Upper lobe of left lung (tissue), 6 donors: ENCODE measurements around the gene SGSM2. TPM values are rescaled to one million over a fixed set of nuclear protein-coding genes. Genes with fewer than 3 reads are reported as not detected.

Experiments used
- ATAC-seq, 2 donors: fragments of 200-7000 bp; cut with Tn5 transposase; one replicate each; pipeline ENCODE4 v1.9.1; 2022; ENCODE audit warnings: mild to moderate bottlenecking in 2 of 2, moderate library complexity in 2 of 2; ENCODE audit not compliant: low FRiP score in 2 of 2
- DNase-seq, 2 donors: peaks; one replicate each; pipeline ENCODE4 v3.0.0-alpha.2; 2019 to 2020
- H3K27ac ChIP-seq, 4 donors: fragments of 200-600 bp; sonication (generic); one replicate each; pipeline ENCODE4 v1.5.1; 2016 to 2019
- H3K27me3 ChIP-seq, 4 donors: fragments of 200-600 bp; sonication (generic); one replicate each; pipeline ENCODE4 v1.5.1; 2017 to 2019
- H3K36me3 ChIP-seq, 4 donors: fragments of 200-600 bp; sonication (generic); one replicate each; pipeline ENCODE4 v1.5.1; 2016 to 2019
- H3K4me1 ChIP-seq, 4 donors: fragments of 200-600 bp; sonication (generic); one replicate each; pipeline ENCODE4 v1.5.1; 2018 to 2019
- H3K4me3 ChIP-seq, 4 donors: fragments of 200-600 bp; sonication (generic); one replicate each; pipeline ENCODE4 v1.5.1; 2017 to 2019; ENCODE audit warnings: mild to moderate bottlenecking in 2 of 4, moderate library complexity in 1 of 4
- H3K9me3 ChIP-seq, 4 donors: fragments of 200-600 bp; sonication (generic); one replicate each; pipeline ENCODE4 v1.5.1; 2018 to 2019
- EP300 ChIP-seq, 4 donors: sonication (generic); formaldehyde crosslinking; IDR thresholded peaks; one replicate each; pipeline ENCODE4 v1.5.1; 2017; ENCODE audit warnings: antibody characterized with exemption in 4 of 4, control low read depth in 2 of 4
- POLR2A ChIP-seq, 4 donors: fragments of 450-650 bp; IDR thresholded peaks; one replicate each; pipeline ENCODE4 v1.5.1; 2016 to 2017; ENCODE audit warnings: antibody characterized with exemption in 4 of 4, mild to moderate bottlenecking in 2 of 4
- POLR2AphosphoS5 ChIP-seq, 2 donors: sonication (generic); formaldehyde crosslinking; IDR thresholded peaks; one replicate each; pipeline ENCODE4 v1.5.1; 2017; ENCODE audit warnings: antibody characterized with exemption in 2 of 2
- WGBS, 2 donors: methylation state at CpG; one replicate each; pipeline ENCODE4 v1.1.5; 2017 to 2018; 5-methylcytosine and 5-hydroxymethylcytosine counted together
- total RNA-seq, 6 donors: library from RNA; depleted of rRNA in 4 of 6; stranded (reverse); fragments of >200 nt in 4 of 6; gene quantifications; one replicate each; pipeline versions ENCODE4 v1.1.0 to v1.2.1, GENCODE V29; 2016 to 2021
- TF ChIP-seq, protein P1 (sequence below), 6 experiments: fragments of 450-650 bp in 4 of 6; fragments of 200-600 bp in 2 of 6; sonication (generic) in 2 of 6; IDR thresholded peaks; one replicate each; pipeline ENCODE4 v1.5.1; 2016 to 2019; ENCODE audit warnings: antibody characterized with exemption in 6 of 6
- donor health status: DM: no; HTN: no; CAD: no; lungs with moderate emphysema.
- donor health status: DM: no; HTN: yes; CAD: no; lungs with severe emphysema.

Gene SGSM2
- total RNA-seq, 6 donors from 2014 or later, result 53.1 to 313 (median 60.1) TPM

- Histone ChIP-seq H3K27ac (no peak overlapping the region), H3K4me3 (no peak overlapping the region), H3K4me1 (no peaks in the 10 kb centered on the region), H3K36me3 (peaks cover 0 to 61% (median 42%) of the 10 kb centered on the region in 4 donors), H3K27me3 (no peaks in the 10 kb centered on the region), H3K9me3 (no peaks in the 10 kb centered on the region)
- TF ChIP-seq, protein P1, sequence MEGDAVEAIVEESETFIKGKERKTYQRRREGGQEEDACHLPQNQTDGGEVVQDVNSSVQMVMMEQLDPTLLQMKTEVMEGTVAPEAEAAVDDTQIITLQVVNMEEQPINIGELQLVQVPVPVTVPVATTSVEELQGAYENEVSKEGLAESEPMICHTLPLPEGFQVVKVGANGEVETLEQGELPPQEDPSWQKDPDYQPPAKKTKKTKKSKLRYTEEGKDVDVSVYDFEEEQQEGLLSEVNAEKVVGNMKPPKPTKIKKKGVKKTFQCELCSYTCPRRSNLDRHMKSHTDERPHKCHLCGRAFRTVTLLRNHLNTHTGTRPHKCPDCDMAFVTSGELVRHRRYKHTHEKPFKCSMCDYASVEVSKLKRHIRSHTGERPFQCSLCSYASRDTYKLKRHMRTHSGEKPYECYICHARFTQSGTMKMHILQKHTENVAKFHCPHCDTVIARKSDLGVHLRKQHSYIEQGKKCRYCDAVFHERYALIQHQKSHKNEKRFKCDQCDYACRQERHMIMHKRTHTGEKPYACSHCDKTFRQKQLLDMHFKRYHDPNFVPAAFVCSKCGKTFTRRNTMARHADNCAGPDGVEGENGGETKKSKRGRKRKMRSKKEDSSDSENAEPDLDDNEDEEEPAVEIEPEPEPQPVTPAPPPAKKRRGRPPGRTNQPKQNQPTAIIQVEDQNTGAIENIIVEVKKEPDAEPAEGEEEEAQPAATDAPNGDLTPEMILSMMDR (IDR thresholded peaks at IDR 0.05), result no peak
- TF ChIP-seq POLR2A (IDR thresholded peaks at IDR 0.05) (no peak), EP300 (IDR thresholded peaks at IDR 0.05) (no peak), POLR2AphosphoS5 (IDR thresholded peaks at IDR 0.05) (no peak)
- WGBS, 2 donors, result 95 to 97% methylated on average over 16 to 19 of the region's 19 CpGs
- DNase-seq (no peak), ATAC-seq (no peak)
Measured at GRCh38 chr17:2362416-2362815, 25.1 kb downstream of the SGSM2 start.

- TF ChIP-seq EP300 (IDR thresholded peaks at IDR 0.05) (no peak), POLR2AphosphoS5 (IDR thresholded peaks at IDR 0.05) (no peak), POLR2A (IDR thresholded peaks at IDR 0.05) (no peak)
- TF ChIP-seq, protein P1 (IDR thresholded peaks at IDR 0.05), result no peak
- ATAC-seq, result no peak
- DNase-seq, result no peak
- Histone ChIP-seq H3K36me3 (peaks cover 0 to 64% (median 40%) of the 10 kb centered on the region in 4 donors), H3K4me3 (no peak overlapping the region), H3K27me3 (no peaks in the 10 kb centered on the region), H3K27ac (no peak overlapping the region), H3K9me3 (no peaks in the 10 kb centered on the region), H3K4me1 (no peaks in the 10 kb centered on the region)
- 96 to 100% methylated on average over 1 to 14 of the region's 14 CpGs for WGBS, 2 donors
Measured at GRCh38 chr17:2362881-2363280, 25.6 kb downstream of the SGSM2 start.

DNA sequence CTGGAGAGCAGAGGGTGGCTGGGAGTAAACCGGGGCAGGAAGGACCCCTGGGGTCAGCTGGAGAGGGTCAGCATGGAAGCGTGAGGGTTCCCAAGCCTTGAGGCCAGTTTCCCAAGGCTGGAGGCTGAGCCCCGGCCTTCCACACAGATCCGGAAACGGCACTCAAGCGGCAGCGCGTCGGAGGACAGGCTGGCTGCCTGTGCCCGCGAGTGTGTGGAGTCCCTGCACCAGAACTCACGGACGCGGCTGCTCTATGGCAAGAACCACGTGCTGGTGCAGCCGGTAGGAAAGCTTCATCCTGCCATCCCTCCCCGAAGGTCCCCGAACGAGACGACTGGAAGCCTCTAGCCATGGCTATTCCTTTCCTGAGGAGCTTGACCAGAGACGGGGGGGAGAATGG is 26.0 kb downstream of the SGSM2 start:
- Histone ChIP-seq H3K9me3 (no peaks in the 10 kb centered on the region), H3K27me3 (no peaks in the 10 kb centered on the region), H3K4me3 (no peak overlapping the region), H3K4me1 (no peaks in the 10 kb centered on the region), H3K27ac (no peak overlapping the region), H3K36me3 (peaks cover 0 to 64% (median 40%) of the 10 kb centered on the region in 4 donors)
- ATAC-seq (no peak), DNase-seq (no peak)
- 96 to 99% methylated on average over 20 to 21 of the region's 21 CpGs for WGBS, 2 donors
- TF ChIP-seq, protein P1 (IDR thresholded peaks at IDR 0.05), result no peak
- no peak for TF ChIP-seq EP300 (IDR thresholded peaks at IDR 0.05)
- TF ChIP-seq POLR2A (IDR thresholded peaks at IDR 0.05), result no peak

DNA sequence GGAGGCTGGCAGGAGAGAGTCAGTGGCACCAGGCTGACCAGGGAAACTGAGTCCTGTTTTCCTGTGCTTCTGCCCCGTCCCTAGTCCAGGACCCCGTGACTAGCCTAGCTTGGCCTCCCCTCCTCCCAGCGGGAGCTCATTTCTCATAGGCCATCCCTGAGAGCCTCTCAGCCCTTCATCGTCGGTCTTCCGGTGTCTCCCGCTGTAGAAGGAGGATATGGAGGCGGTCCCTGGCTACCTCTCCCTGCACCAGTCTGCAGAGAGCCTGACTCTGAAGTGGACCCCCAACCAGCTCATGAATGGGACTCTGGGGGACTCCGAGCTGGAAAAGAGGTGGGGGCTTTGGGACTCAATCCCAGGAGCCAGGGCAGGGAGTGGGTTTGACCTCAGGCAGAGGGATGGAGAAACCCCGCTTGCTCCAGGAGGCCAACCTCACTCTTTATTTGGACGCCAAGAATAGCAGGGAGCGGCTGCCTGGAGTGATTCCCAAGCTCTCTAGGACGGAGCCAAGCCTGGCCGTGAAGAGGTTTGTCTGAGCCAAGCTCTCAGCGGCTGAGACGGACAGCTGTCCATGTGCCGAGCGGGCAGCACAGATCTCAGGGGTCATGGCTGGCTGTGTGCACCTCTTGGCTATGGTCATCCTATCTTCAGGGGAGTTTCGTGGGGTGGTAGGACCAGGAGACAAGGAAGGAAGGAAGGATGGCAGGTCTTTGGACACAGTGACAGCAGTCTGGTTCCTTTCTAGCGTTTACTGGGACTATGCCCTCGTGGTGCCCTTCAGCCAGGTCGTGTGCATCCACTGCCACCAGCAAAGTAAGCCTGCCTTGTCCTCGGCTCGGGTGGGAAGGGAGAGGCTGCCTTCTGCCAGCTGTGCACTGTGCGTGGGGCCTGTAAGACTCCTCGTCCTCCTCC is 26.8 kb downstream of the SGSM2 start:
- Histone ChIP-seq H3K36me3 (peaks cover 0 to 64% (median 41%) of the 10 kb centered on the region in 4 donors), H3K27me3 (no peaks in the 10 kb centered on the region), H3K4me1 (no peaks in the 10 kb centered on the region), H3K27ac (no peak overlapping the region), H3K4me3 (no peak overlapping the region), H3K9me3 (no peaks in the 10 kb centered on the region)
- WGBS, 2 donors, result 72 to 84% methylated on average over 22 to 26 of the region's 26 CpGs
- DNase-seq (no peak), ATAC-seq (peak in 1 of 2 donors; percentile 35)
- no peak for TF ChIP-seq EP300 (IDR thresholded peaks at IDR 0.05)
- no peak for TF ChIP-seq POLR2AphosphoS5 (IDR thresholded peaks at IDR 0.05)
- no peak for TF ChIP-seq POLR2A (IDR thresholded peaks at IDR 0.05)
- TF ChIP-seq, protein P1 (IDR thresholded peaks at IDR 0.05), result no peak
